ENCODE data around the gene FXYD5.

GRCh38 chr19:35120492-35120891, 34.0 kb upstream of the FXYD5 start:
- no peak for TF ChIP-seq CTCF (IDR thresholded peaks at IDR 0.05 in 4 of 5, conservative IDR thresholded peaks at IDR 0.05 in 1 of 5)
- no peak for TF ChIP-seq POLR2A (IDR thresholded peaks at IDR 0.05)
